Neural cell (in vitro differentiated cells): ENCODE data around the gene LCA5.

Experiments used
- EP300 ChIP-seq: fragments of 450-650 bp; conservative IDR thresholded peaks from 2 replicates; pipeline ENCODE4 v1.6.1; 2014; ENCODE audit warnings: antibody characterized with exemption, mild to moderate bottlenecking, moderate library complexity; ENCODE audit not compliant: poor library complexity, severe bottlenecking
- EZH2 ChIP-seq: fragments of 200-600, 300-800 bp; shearing (Covaris generic), sonication (generic); IDR thresholded peaks from 2 replicates; pipeline ENCODE4 v1.6.1; 2014; ENCODE audit warnings: antibody characterized with exemption, low read length, borderline replicate concordance, mild to moderate bottlenecking; ENCODE audit not compliant: insufficient read depth, poor library complexity, severe bottlenecking
- POLR2AphosphoS5 ChIP-seq: IDR thresholded peaks from 2 replicates; pipeline ENCODE4 v1.6.1; 2012
- RAD21 ChIP-seq: fragments of 450-650 bp; conservative IDR thresholded peaks from 2 replicates; pipeline ENCODE4 v1.6.1; 2014; ENCODE audit warnings: antibody characterized with exemption, mild to moderate bottlenecking, moderate library complexity
- REST ChIP-seq: IDR thresholded peaks from 2 replicates; pipeline ENCODE4 v1.6.1; 2012; ENCODE audit warnings: borderline replicate concordance
- TAF1 ChIP-seq: IDR thresholded peaks from 2 replicates; pipeline ENCODE4 v1.6.1; 2012; ENCODE audit warnings: low read depth
- TF ChIP-seq, protein P1 (sequence below): fragments of 450-650 bp; IDR thresholded peaks from 2 replicates; pipeline ENCODE4 v1.5.1; 2014; ENCODE audit warnings: antibody characterized with exemption, mild to moderate bottlenecking, moderate library complexity; ENCODE audit not compliant: poor library complexity, severe bottlenecking

GRCh38 chr6:79570129-79571029, 33.1 kb upstream of the LCA5 start:
- TF ChIP-seq POLR2AphosphoS5 (no peak), EZH2 (no peak), EP300 (no peak), TAF1 (no peak), RAD21 (peak; percentile 76), REST (no peak)
- TF ChIP-seq, protein P1, sequence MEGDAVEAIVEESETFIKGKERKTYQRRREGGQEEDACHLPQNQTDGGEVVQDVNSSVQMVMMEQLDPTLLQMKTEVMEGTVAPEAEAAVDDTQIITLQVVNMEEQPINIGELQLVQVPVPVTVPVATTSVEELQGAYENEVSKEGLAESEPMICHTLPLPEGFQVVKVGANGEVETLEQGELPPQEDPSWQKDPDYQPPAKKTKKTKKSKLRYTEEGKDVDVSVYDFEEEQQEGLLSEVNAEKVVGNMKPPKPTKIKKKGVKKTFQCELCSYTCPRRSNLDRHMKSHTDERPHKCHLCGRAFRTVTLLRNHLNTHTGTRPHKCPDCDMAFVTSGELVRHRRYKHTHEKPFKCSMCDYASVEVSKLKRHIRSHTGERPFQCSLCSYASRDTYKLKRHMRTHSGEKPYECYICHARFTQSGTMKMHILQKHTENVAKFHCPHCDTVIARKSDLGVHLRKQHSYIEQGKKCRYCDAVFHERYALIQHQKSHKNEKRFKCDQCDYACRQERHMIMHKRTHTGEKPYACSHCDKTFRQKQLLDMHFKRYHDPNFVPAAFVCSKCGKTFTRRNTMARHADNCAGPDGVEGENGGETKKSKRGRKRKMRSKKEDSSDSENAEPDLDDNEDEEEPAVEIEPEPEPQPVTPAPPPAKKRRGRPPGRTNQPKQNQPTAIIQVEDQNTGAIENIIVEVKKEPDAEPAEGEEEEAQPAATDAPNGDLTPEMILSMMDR, result peak; percentile 71
